Spleen (tissue), 11 donors: Measurements from ENCODE around the gene MS4A14. TPM values are rescaled to one million over a fixed set of nuclear protein-coding genes. Genes with fewer than 3 reads are reported as not detected.

Source experiments
- DNase-seq: peaks from one replicate; pipeline ENCODE4 v3.0.0-alpha.2; 2020
- H3K27ac ChIP-seq, 8 donors: fragments of 200-600 bp; sonication (generic) in 7 of 8; 1 replicate in 4 of 8; 2 replicates in 4 of 8; pipeline versions ENCODE4 v1.5.0 to v1.8.0; 2016 to 2021; ENCODE audit warnings: inconsistent platforms in 4 of 8, mild to moderate bottlenecking in 4 of 8, moderate library complexity in 1 of 8
- H3K27me3 ChIP-seq, 7 donors: fragments of 200-600 bp; sonication (generic) in 6 of 7; replicated peaks in 1 of 7; 1 replicate in 4 of 7; 2 replicates in 3 of 7; pipeline versions ENCODE4 v1.5.0 to v1.8.0; 2016 to 2021; ENCODE audit warnings: inconsistent platforms in 3 of 7, mild to moderate bottlenecking in 1 of 7
- H3K36me3 ChIP-seq, 6 donors: fragments of 200-600 bp; sonication (generic) in 5 of 6; 1 replicate in 4 of 6; 2 replicates in 2 of 6; pipeline versions ENCODE4 v1.5.0 to v1.8.0; 2016 to 2021; ENCODE audit warnings: inconsistent platforms in 2 of 6
- H3K4me1 ChIP-seq, 6 donors: fragments of 200-600 bp; sonication (generic) in 5 of 6; 1 replicate in 3 of 6; 2 replicates in 3 of 6; pipeline versions ENCODE4 v1.5.0 to v1.8.0; 2016 to 2021; ENCODE audit warnings: inconsistent platforms in 3 of 6
- H3K4me3 ChIP-seq, 8 donors: fragments of 200-600 bp; sonication (generic) in 7 of 8; 1 replicate in 4 of 8; 2 replicates in 4 of 8; pipeline versions ENCODE4 v1.5.0 to v1.8.0; 2016 to 2021; ENCODE audit warnings: inconsistent platforms in 4 of 8, mild to moderate bottlenecking in 4 of 8, moderate library complexity in 2 of 8
- H3K9me3 ChIP-seq, 8 donors: fragments of 200-600 bp; sonication (generic) in 7 of 8; 1 replicate in 4 of 8; 2 replicates in 4 of 8; pipeline versions ENCODE4 v1.5.0 to v1.8.0; 2016 to 2021; ENCODE audit warnings: inconsistent platforms in 4 of 8
- POLR2A ChIP-seq, 3 donors: fragments of 450-650 bp; IDR thresholded peaks; one replicate each; pipeline ENCODE4 v1.5.1; 2017; ENCODE audit warnings: antibody characterized with exemption in 3 of 3, mild to moderate bottlenecking in 1 of 3
- POLR2AphosphoS5 ChIP-seq, 3 donors: sonication (generic); formaldehyde crosslinking; IDR thresholded peaks; one replicate each; pipeline ENCODE4 v1.5.1; 2017; ENCODE audit warnings: antibody characterized with exemption in 3 of 3
- WGBS, 5 donors: extraction: QIAGEN DNeasy Blood & Tissue Kit in 3 of 5; methylation state at CpG; one replicate each; pipeline versions ENCODE4 v1.1.5 to v1.1.7; 2013 to 2018; 5-methylcytosine and 5-hydroxymethylcytosine counted together
- intact Hi-C: fragments of 100-400 bp; cut with DNase I; formaldehyde crosslinking; loops from one replicate; pipeline ENCODE4 v1.15.0; 2023; ENCODE audit warnings: low total_unique reads
- polyA plus RNA-seq, 3 donors: library from polyadenylated mRNA; stranded (reverse); fragments of 200-250 nt; gene quantifications; one replicate each; pipeline ENCODE4 v1.2.1, GENCODE V29; 2013
- total RNA-seq, 7 donors: library from RNA; depleted of rRNA in 3 of 7; stranded (reverse); fragments of >200 nt in 3 of 7; fragmentation: NEBNext Ultra II Directional in 4 of 7; extraction: Animal tissue kit (Norgen Biotek cat#: 25700) in 4 of 7; gene quantifications; one replicate each; pipeline versions ENCODE4 v1.1.0 to v1.2.1, GENCODE V29; 2016 to 2021
- TF ChIP-seq, protein P1 (sequence below), 11 experiments: fragments of 200-600 bp in 7 of 11; fragments of 450-650 bp in 4 of 11; sonication (generic) in 4 of 11; IDR thresholded peaks in 8 of 11; conservative IDR thresholded peaks in 3 of 11; 1 replicate in 7 of 11; 2 replicates in 4 of 11; pipeline versions ENCODE4 v1.4.0 to v1.8.0; 2016 to 2021; ENCODE audit warnings: antibody characterized with exemption in 11 of 11, inconsistent platforms in 4 of 11, mild to moderate bottlenecking in 1 of 11
- donor health status: healthy with polysubstance abuse.
- donor health status: DM: no; HTN: no; CAD: no; lungs with moderate emphysema.
- donor health status: DM: no; HTN: no; CAD: no.
- donor health status: Bipolar disorder and iron deficiency.
- donor health status: healthy.
- donor health status: DM: no; HTN: no; CAD: no.
- donor health status: DM: yes; HTN: yes; CAD: no.

MS4A14 gene
- total and polyA plus RNA-seq, 10 donors, result 1.0 to 18.0 (median 5.2) TPM

DNA sequence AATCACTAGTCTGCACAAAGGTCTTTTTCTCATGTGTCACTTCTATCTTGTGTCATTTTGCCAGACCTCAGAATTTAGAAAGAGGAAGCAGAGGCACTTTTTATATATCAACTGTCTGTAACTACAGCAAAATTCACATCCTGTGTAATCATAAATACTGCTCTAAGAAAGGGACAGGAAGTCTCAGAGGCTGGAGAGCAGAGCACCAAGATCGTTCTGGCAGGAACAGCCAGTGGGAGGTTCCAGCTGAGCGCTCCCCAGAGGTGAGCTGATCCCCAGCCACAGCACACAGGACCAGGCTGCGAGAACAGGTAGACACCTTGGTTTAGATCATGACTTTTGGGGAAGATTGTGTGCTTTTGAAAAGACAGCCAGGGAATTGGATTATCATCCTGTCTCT lies 17.9 kb upstream of the MS4A14 start, which contains the start of gene MS4A7:
TSS of gene MS4A7 (plus strand) at position 179 of the 400 bp plus-strand sequence. CDS start 4,610 bp downstream, outside the sequence.
- DNase-seq, result peak; percentile 88
- H3K27ac ChIP-seq, result peak within 1 kb of the TSS; percentile 43 to 89 (median 82)
- no peaks in the 10 kb centered on the region for H3K27me3 ChIP-seq
- 7 to 25% (median 11%) methylated on average over 3 of the region's 3 CpGs for WGBS, 5 donors
- H3K4me1 ChIP-seq, result peaks cover 0 to 38% (median 15%) of the 10 kb centered on the region in 6 donors
- TF ChIP-seq POLR2AphosphoS5 (IDR thresholded peaks at IDR 0.05) (peak; percentile 32 to 89 (median 87)), POLR2A (IDR thresholded peaks at IDR 0.05) (peak in 1 of 3 donors; percentile 53)
- TF ChIP-seq, protein P1, sequence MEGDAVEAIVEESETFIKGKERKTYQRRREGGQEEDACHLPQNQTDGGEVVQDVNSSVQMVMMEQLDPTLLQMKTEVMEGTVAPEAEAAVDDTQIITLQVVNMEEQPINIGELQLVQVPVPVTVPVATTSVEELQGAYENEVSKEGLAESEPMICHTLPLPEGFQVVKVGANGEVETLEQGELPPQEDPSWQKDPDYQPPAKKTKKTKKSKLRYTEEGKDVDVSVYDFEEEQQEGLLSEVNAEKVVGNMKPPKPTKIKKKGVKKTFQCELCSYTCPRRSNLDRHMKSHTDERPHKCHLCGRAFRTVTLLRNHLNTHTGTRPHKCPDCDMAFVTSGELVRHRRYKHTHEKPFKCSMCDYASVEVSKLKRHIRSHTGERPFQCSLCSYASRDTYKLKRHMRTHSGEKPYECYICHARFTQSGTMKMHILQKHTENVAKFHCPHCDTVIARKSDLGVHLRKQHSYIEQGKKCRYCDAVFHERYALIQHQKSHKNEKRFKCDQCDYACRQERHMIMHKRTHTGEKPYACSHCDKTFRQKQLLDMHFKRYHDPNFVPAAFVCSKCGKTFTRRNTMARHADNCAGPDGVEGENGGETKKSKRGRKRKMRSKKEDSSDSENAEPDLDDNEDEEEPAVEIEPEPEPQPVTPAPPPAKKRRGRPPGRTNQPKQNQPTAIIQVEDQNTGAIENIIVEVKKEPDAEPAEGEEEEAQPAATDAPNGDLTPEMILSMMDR (IDR thresholded peaks at IDR 0.05 in 8 of 11, conservative IDR thresholded peaks at IDR 0.05 in 3 of 11), result no peak
- intact Hi-C loops, result no loop called here
- peak within 1 kb of the TSS in 6 of 8 donors; percentile 4 to 62 (median 22) for H3K4me3 ChIP-seq
- peaks cover 0 to 8% (median 0%) of the 10 kb centered on the region in 6 donors for H3K36me3 ChIP-seq
- no peaks in the 10 kb centered on the region for H3K9me3 ChIP-seq

DNA sequence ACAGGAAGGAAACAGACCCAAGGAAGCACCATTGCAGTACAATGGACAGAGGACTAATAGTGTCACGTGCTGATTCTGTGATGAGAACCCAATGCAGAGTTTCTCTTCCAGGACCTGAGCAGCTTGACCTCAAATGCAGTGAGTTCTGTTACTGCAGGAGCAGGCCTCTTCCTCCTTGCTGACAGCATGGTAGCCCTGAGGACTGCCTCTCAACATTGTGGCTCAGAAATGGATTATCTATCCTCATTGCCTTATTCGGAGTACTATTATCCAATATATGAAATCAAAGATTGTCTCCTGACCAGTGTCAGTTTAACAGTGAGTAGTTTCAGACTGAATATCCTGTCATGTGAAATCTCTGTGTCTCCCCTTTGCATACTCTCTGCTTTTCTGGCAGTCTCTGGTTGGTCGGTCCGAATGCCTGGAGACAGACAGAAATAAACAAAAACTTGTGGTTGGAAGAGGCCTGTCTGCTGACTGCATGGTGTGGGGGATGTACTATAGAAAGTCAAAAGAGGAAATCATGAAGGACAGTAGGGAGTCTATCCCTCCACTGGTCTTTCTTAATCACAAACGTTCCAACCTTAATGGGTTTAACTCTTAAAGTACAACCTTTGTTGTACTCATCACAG lies 6.9 kb upstream of the MS4A14 start:
- Histone ChIP-seq H3K4me1 (peaks cover 0 to 39% (median 10%) of the 10 kb centered on the region in 6 donors), H3K36me3 (peaks cover 0 to 45% (median 0%) of the 10 kb centered on the region in 6 donors), H3K27ac (peak overlapping the region; percentile 36 to 81 (median 66)), H3K27me3 (no peaks in the 10 kb centered on the region), H3K9me3 (no peaks in the 10 kb centered on the region), H3K4me3 (no peak overlapping the region)
- TF ChIP-seq, protein P1 (IDR thresholded peaks at IDR 0.05 in 8 of 11, conservative IDR thresholded peaks at IDR 0.05 in 3 of 11), result no peak
- TF ChIP-seq POLR2AphosphoS5 (IDR thresholded peaks at IDR 0.05), result peak in 1 of 3 donors; percentile 72
- WGBS, 5 donors, result 29 to 59% (median 34%) methylated on average over 5 of the region's 5 CpGs
- intact Hi-C loops, result no loop called here
- no peak for DNase-seq

GRCh38 chr11:60390419-60390818 lies 5.8 kb upstream of the MS4A14 start:
- peaks cover 0 to 39% (median 10%) of the 10 kb centered on the region in 6 donors for H3K4me1 ChIP-seq
- no peak overlapping the region for H3K4me3 ChIP-seq
- TF ChIP-seq POLR2A (IDR thresholded peaks at IDR 0.05) (no peak), POLR2AphosphoS5 (IDR thresholded peaks at IDR 0.05) (peak in 1 of 3 donors; percentile 50)
- no peak for DNase-seq
- peaks cover 0 to 37% (median 0%) of the 10 kb centered on the region in 6 donors for H3K36me3 ChIP-seq
- no peaks in the 10 kb centered on the region for H3K27me3 ChIP-seq
- H3K9me3 ChIP-seq, result no peaks in the 10 kb centered on the region
- peak overlapping the region in 5 of 8 donors; percentile 60 to 81 (median 73) for H3K27ac ChIP-seq
- intact Hi-C loops, result no loop called here

DNA sequence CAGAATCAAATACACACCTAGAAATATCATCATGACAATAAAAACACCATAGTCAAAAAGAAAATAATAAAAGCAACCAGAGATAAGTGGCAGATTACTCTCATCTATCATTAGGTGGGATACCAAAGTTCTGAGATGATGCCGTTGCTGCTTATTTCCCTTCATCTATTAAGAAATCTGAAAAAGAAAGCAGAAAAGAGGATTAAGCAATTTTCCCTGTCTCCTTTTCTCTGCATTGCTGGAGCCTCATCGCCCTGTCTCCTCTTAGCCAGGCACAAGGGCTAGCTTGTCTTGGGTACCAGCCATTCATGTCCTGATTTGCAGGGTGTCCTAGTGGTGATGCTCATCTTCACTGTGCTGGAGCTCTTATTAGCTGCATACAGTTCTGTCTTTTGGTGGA lies 3.9 kb upstream of the MS4A14 start:
- no peaks in the 10 kb centered on the region for H3K9me3 ChIP-seq
- no peak for DNase-seq
- intact Hi-C loops, result no loop called here
- peaks cover 0 to 56% (median 13%) of the 10 kb centered on the region in 6 donors for H3K4me1 ChIP-seq
- H3K36me3 ChIP-seq, result peaks cover 0 to 17% (median 0%) of the 10 kb centered on the region in 6 donors
- TF ChIP-seq POLR2AphosphoS5 (IDR thresholded peaks at IDR 0.05), result peak in 1 of 3 donors; percentile 75
- TF ChIP-seq, protein P1 (IDR thresholded peaks at IDR 0.05 in 8 of 11, conservative IDR thresholded peaks at IDR 0.05 in 3 of 11), result no peak
- TF ChIP-seq POLR2A (IDR thresholded peaks at IDR 0.05), result peak in 1 of 3 donors; percentile 21
- H3K4me3 ChIP-seq, result no peak overlapping the region
- WGBS, 5 donors, result 45 to 76% (median 65%) methylated on average over 2 of the region's 2 CpGs
- H3K27ac ChIP-seq, result peak overlapping the region in 1 of 8 donors; percentile 21
- H3K27me3 ChIP-seq, result no peaks in the 10 kb centered on the region
